K562 (cell line): ENCODE data around the gene PXMP2.

Experiments
- CBX5 ChIP-seq: IDR thresholded peaks from 2 replicates; pipeline ENCODE4 v1.6.1; 2014; ENCODE audit warnings: low read depth, borderline replicate concordance
- CTCF ChIP-seq, 3 experiments: IDR thresholded peaks in 2 of 3; conservative IDR thresholded peaks in 1 of 3; 2 replicates each; pipeline ENCODE4 v1.5.1; 2011 to 2012; ENCODE audit warnings: low read length in 3 of 3, mild to moderate bottlenecking in 3 of 3, control low read depth in 2 of 3, improper control_type of control experiment in 1 of 3, inconsistent platforms in 1 of 3, low read depth in 1 of 3, mixed read lengths in 1 of 3, moderate library complexity in 1 of 3; ENCODE audit not compliant: insufficient read depth in 2 of 3
- DACH1 ChIP-seq: fragments of 450-650 bp; IDR thresholded peaks from 2 replicates; pipeline ENCODE4 v1.6.1; 2018; ENCODE audit not compliant: partially characterized antibody
- TAF1 ChIP-seq: IDR thresholded peaks from 2 replicates; pipeline ENCODE4 v1.6.1; 2011; ENCODE audit warnings: mild to moderate bottlenecking, low read length, moderate library complexity; ENCODE audit not compliant: insufficient read depth, control insufficient read depth, severe bottlenecking; ENCODE audit errors: extremely low read depth
- ZBTB12 ChIP-seq: fragments of 250-450 bp; sonication (Bioruptor Pico); IDR thresholded peaks from 2 replicates; pipeline ENCODE4 v1.4.0; 2020

GRCh38 chr12:132695431-132695830 is 8.0 kb downstream of the PXMP2 start:
- TF ChIP-seq DACH1 (no peak), CTCF (IDR thresholded peaks at IDR 0.05 in 2 of 3, conservative IDR thresholded peaks at IDR 0.05 in 1 of 3; ENCODE audit: insufficient read depth in 2 of 3, low read depth in 1 of 3, low read length in 3 of 3) (no peak), TAF1 (no peak), ZBTB12 (CRISPR knock-in tag) (no peak), CBX5 (no peak)
